Measurements from ENCODE around the gene SEC23B. TPM values are rescaled to one million over a fixed set of nuclear protein-coding genes. Genes with fewer than 3 reads are reported as not detected.

The SEC23B gene
- total RNA-seq, 1 experiment from 2014 or later: 22.0 TPM

DNA sequence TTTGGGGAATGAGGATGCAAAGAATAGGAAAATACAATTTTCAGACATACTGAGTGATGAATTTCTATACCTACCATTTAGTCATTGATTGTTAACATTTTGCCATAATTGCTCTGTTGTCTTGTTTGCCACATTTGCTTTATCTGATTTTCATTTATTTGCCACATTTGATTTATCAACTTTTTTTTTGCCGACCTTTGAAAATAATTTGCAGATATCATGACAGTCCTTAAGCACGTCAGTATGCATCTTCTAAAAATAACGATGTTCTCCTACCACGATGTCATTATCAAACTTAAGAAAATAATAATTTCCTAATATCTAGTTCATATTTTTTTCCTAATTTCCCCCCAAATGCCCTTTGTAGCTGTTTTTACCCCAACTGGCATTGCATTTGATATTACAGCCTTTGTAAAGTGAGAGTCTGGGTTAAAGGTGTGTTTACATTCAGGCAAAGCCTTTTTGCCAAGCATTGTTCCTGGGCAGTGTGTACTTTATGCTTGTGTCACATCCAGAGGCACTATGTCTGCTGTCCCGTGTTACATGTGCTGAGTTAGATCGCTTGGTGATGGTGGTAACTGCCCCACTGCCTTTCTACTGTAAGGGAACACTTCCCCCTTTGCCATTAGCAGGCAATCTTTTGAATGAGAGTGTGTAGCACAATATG is 26.4 kb downstream of the SEC23B start:
- no peak overlapping the region for H3K27ac Mint-ChIP-seq (ENCODE audit: unreplicated experiment)
- H3K9me3 Mint-ChIP-seq (ENCODE audit: low read depth, unreplicated experiment): no peaks in the 10 kb centered on the region
- no TSS peak for BruUV-seq (replicated peaks)
- TF ChIP-seq, protein P1, sequence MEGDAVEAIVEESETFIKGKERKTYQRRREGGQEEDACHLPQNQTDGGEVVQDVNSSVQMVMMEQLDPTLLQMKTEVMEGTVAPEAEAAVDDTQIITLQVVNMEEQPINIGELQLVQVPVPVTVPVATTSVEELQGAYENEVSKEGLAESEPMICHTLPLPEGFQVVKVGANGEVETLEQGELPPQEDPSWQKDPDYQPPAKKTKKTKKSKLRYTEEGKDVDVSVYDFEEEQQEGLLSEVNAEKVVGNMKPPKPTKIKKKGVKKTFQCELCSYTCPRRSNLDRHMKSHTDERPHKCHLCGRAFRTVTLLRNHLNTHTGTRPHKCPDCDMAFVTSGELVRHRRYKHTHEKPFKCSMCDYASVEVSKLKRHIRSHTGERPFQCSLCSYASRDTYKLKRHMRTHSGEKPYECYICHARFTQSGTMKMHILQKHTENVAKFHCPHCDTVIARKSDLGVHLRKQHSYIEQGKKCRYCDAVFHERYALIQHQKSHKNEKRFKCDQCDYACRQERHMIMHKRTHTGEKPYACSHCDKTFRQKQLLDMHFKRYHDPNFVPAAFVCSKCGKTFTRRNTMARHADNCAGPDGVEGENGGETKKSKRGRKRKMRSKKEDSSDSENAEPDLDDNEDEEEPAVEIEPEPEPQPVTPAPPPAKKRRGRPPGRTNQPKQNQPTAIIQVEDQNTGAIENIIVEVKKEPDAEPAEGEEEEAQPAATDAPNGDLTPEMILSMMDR (IDR thresholded peaks at IDR 0.05; ENCODE audit: unreplicated experiment): no peak
- H3K27me3 Mint-ChIP-seq (ENCODE audit: unreplicated experiment): no peaks in the 10 kb centered on the region
- no peak for DNase-seq
- H3K4me3 Mint-ChIP-seq (ENCODE audit: low read depth, unreplicated experiment): no peak overlapping the region
- intact Hi-C loops (cut with micrococcal nuclease; ENCODE audit: unreplicated experiment): no loop called here
- H3K4me1 Mint-ChIP-seq (ENCODE audit: low read depth, unreplicated experiment): no peaks in the 10 kb centered on the region
- CTCF ChIA-PET: interaction anchor here (0.7 kb wide), 1 partner anchor 9 kb away, joined by 3 read pairs; no protein-coding TSS in a partner anchor
- H3K36me3 Mint-ChIP-seq (ENCODE audit: insufficient read depth, unreplicated experiment): peaks cover 4% of the 10 kb centered on the region

DNA sequence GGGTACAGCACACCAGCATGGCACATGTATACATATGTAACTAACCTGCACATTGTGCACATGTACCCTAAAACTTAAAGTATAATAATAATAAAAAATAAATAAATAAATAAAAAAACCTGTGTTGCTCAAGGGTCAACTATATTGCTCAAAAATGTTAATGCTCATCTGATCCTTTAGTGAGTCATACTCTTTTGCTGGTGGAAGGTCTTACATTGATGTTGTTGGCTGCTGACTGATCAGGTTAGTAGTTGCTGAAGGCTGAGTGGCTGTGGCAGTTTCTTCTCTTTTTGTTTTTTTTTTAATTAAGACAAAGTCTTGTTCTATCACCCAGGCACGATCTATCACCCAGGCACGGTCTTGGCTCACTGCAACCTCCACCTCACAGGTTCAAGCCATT is 29.9 kb downstream of the SEC23B start:
- H3K4me3 Mint-ChIP-seq (ENCODE audit: low read depth, unreplicated experiment): no peak overlapping the region
- H3K9me3 Mint-ChIP-seq (ENCODE audit: low read depth, unreplicated experiment): no peaks in the 10 kb centered on the region
- CTCF ChIA-PET: no interaction called here
- H3K27ac Mint-ChIP-seq (ENCODE audit: unreplicated experiment): no peak overlapping the region
- TF ChIP-seq, protein P1 (IDR thresholded peaks at IDR 0.05; ENCODE audit: unreplicated experiment): no peak
- peaks cover 5% of the 10 kb centered on the region for H3K36me3 Mint-ChIP-seq (ENCODE audit: insufficient read depth, unreplicated experiment)
- intact Hi-C loops (cut with micrococcal nuclease; ENCODE audit: unreplicated experiment): no loop called here
- BruUV-seq (replicated peaks): no TSS peak
- H3K4me1 Mint-ChIP-seq (ENCODE audit: low read depth, unreplicated experiment): no peaks in the 10 kb centered on the region
- no peak for DNase-seq
- H3K27me3 Mint-ChIP-seq (ENCODE audit: unreplicated experiment): no peaks in the 10 kb centered on the region

- CTCF ChIA-PET: no interaction called here
- H3K36me3 Mint-ChIP-seq (ENCODE audit: insufficient read depth, unreplicated experiment): peaks cover 9% of the 10 kb centered on the region
- H3K9me3 Mint-ChIP-seq (ENCODE audit: low read depth, unreplicated experiment): no peaks in the 10 kb centered on the region
- intact Hi-C loops (cut with micrococcal nuclease; ENCODE audit: unreplicated experiment): no loop called here
- H3K4me1 Mint-ChIP-seq (ENCODE audit: low read depth, unreplicated experiment): no peaks in the 10 kb centered on the region
- no peak overlapping the region for H3K27ac Mint-ChIP-seq (ENCODE audit: unreplicated experiment)
- TF ChIP-seq, protein P1 (IDR thresholded peaks at IDR 0.05; ENCODE audit: unreplicated experiment): no peak
- DNase-seq: no peak
- BruUV-seq (replicated peaks): no TSS peak
- H3K27me3 Mint-ChIP-seq (ENCODE audit: unreplicated experiment): no peaks in the 10 kb centered on the region
- H3K4me3 Mint-ChIP-seq (ENCODE audit: low read depth, unreplicated experiment): no peak overlapping the region
These were observed 34.0 kb downstream of the SEC23B start for GRCh38 chr20:18541741-18542140.

DNA sequence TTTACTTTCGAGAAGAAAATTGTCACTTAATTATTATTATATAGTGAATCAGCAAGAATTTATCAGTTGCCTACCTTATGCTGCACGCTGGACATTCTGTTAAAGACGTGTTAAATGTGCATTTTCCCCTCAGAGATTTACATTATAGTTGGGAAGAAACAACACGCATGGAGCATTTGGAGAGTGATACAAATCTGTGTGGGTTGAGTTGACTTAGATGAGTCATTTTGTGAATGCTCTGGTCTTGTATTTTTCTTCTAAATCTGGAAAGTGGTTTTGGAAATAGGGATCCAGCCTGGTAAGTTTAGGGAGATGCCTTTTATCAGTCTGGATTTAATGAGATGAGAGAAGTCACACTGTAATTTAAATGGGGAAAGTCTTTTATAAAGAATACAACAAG is 35.5 kb downstream of the SEC23B start:
- Mint-ChIP-seq H3K9me3 (ENCODE audit: low read depth, unreplicated experiment) (no peaks in the 10 kb centered on the region), H3K4me1 (ENCODE audit: low read depth, unreplicated experiment) (no peaks in the 10 kb centered on the region), H3K4me3 (ENCODE audit: low read depth, unreplicated experiment) (no peak overlapping the region), H3K27me3 (ENCODE audit: unreplicated experiment) (no peaks in the 10 kb centered on the region), H3K36me3 (ENCODE audit: insufficient read depth, unreplicated experiment) (peaks cover 11% of the 10 kb centered on the region), H3K27ac (ENCODE audit: unreplicated experiment) (no peak overlapping the region)
- CTCF ChIA-PET: interaction anchor here (0.5 kb wide), 1 partner anchor 9 kb away, joined by 3 read pairs; no protein-coding TSS in a partner anchor
- TF ChIP-seq, protein P1 (IDR thresholded peaks at IDR 0.05; ENCODE audit: unreplicated experiment): no peak
- no peak for DNase-seq
- BruUV-seq (replicated peaks): no TSS peak
- intact Hi-C loops (cut with micrococcal nuclease; ENCODE audit: unreplicated experiment): no loop called here

Data from Calu3 (cell line).